GM19468 (cell line): Measurements from ENCODE around the gene CEL.

Experiments
- ATAC-seq: cut with Tn5 transposase; IDR thresholded peaks from one replicate; pipeline ENCODE4 v1.9.1; 2021; ENCODE audit warnings: mild to moderate bottlenecking, moderate library complexity, moderate number of reproducible peaks; ENCODE audit not compliant: unreplicated experiment; ENCODE audit errors: extremely low read depth

The CEL gene

DNA sequence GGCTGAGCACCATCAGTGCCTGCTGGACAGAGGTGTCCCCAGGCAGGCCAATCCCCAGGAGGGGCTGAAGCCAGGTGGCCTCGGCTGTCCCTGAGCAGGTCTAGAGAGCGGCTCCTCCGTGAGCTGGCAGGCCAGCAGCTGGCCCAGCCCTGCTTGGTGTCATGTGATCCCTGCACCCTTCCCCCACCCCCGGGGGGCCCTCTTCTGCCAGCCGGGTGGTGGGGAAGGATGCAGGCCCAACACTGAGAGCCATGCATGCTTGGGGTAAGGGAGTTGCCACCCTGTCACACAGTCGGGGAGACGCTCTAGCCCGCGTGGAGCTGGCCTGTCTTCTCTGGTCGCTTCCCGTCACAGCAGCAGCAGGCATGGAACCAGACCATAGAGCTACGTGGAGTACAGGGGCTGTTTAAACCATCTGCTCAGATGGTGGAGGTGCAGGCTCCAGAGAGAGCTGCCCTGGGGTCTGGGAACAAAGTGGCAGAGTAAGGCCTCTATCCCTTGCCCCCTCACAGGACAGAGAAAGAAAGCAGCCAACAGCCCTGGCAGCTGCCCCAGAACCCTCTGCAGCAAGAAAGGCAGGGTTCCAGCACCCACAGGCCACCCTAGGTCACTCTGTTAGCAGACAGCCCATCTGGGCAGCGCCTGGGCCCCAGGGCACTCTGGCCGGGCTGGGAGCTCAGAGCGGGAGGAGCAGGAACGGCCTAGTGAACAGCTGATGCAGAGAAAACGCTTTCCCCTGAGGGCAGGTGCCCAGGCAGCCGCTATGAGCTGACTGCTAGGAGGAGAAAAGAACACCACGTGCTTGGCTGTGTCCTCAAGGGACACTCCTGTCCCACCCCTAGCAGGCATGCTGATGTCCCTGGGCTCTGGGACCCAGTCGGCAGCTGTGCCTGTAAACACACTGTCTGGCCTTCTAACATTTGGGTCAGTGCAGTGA is 52.4 kb downstream of the CEL start:
- ATAC-seq, result no peak

DNA sequence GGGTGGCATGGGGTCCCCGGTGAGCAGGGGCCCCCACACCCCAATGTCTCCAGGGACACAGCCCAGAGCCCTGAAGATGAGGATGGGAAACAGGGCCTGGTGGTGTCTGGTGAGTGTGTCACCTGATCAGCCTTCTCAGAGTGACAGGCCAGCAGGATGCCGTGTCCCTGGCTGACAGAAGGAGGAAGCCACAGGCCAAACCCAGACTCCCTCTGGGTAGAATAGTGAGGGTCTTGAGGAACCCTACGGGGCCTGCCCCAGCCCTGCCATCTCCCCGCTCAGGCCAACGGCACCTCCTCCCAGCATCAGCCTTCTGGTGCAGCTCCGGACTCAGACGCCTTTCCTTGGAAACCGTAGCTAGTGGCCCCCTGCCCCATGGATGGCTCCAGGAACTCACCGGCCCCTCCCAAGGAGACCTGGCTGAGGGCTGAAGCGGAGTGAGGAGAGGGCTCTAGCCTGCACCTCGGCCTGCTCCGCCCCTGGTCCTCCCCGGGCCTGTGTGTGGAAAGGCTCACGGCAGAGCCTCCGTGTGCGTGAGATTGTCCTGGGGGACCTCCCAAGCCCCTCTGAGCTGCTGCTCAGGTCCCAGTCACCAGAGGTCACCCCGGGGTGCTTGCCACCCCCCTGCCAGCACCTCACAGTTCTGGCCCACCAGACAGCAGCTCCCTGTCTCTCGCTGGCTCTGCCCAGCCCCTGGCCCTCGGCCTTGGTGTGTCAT is 53.3 kb downstream of the CEL start:
- ATAC-seq, result no peak

DNA sequence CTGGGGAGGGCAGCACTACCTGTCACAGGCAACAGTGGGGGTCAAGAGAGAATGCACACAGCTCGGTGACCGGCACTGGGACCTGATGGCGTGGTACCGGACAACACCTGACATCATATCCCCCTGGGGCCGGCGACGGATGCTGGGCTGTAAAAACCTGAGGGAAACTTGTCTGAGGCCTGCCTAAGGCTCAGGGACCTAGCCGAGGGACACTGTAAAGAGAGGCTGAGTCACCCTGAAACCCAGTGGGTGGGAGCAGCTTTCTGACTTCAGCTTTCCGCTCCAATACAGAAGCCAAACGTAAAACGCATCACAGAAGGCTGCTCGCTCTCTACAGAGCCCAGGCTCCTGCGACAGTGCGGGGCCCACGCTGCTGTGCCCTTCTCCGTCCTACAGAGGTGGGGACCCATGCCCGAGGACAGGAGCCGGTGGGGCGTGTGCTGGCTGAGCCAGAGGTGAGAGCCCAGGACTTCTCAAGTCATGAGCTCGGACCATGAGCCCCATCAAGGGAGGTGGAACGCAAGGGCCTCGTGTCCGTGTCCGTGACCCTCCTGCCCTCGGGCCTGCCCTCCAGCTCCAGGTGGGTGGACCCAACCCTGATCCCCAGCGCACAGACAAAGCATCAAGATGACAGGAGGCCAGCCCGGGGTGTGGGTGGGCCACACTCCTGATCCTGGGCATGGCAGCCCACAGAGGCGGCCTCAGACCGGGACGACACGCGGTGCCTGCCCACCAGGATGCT is 54.0 kb downstream of the CEL start:
- ATAC-seq, result peak; percentile 56

- no peak for ATAC-seq
Observed at GRCh38 chr9:133116346-133117231, 54.8 kb downstream of the CEL start.

GRCh38 chr9:133117271-133118178 is 55.7 kb downstream of the CEL start:
- no peak for ATAC-seq

DNA sequence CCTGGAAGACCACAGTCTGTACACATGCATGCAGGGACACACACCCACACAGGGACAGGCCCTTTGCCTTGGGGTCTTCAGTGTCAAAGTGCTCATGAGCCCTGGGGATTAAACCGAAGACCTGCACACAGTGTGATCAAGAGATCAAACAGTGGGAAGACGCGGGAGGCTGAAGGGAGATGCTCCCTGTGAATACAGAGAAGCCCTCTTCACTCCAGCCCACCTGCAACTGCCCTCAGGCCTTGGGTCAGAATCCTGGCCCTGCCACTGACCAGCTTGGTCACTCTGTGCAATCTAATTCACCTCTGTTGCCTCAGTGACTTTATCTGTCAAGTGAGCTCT is 56.4 kb downstream of the CEL start:
- no peak for ATAC-seq

DNA sequence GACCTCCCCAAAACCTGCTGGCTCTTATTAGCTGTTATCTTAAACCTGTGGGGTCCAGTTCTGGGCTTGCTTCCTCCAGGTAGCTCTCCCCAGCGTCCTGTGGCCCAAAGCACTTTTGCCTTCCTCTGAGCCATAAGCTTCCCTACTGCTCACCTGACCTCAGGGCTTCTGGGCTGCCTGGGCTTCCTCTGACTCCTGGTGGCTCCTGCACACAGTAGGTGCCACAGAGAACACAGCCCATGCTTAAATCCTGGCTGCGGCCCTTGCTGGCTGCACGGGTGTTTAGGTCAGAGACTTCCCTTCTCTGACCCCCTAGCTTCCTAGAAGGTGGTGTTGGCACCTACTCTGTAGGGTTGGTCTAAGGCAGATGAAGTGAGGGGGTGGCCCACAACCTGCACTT is 56.8 kb downstream of the CEL start:
- no peak for ATAC-seq

GRCh38 chr9:133119103-133119845 is 57.5 kb downstream of the CEL start:
- ATAC-seq, result no peak

GRCh38 chr9:133119846-133120500 is 58.2 kb downstream of the CEL start:
- no peak for ATAC-seq

GRCh38 chr9:133120501-133121197 is 58.9 kb downstream of the CEL start:
- no peak for ATAC-seq
